Thoracic aorta (tissue), 2 donors: ENCODE measurements around the gene DYDC2. TPM values are rescaled to one million over a fixed set of nuclear protein-coding genes. Genes with fewer than 3 reads are reported as not detected.

ENCODE experiments used
- ATAC-seq: fragments of 150-250 bp; one replicate; pipeline ENCODE4 v1.8.0; 2017; ENCODE audit warnings: low read depth; ENCODE audit not compliant: insufficient number of reproducible peaks, low FRiP score
- DNase-seq: peaks from one replicate; pipeline ENCODE4 v3.0.0-alpha.2; 2020; ENCODE audit warnings: low spot score
- H3K27ac ChIP-seq, 2 donors: fragments of 200-600 bp; sonication (generic); 1 replicate in 1 of 2; 2 replicates in 1 of 2; pipeline ENCODE4 v1.5.1; 2016; ENCODE audit warnings: mild to moderate bottlenecking in 2 of 2, moderate library complexity in 2 of 2
- H3K27me3 ChIP-seq: fragments of 200-600 bp; sonication (generic); replicated peaks from 2 replicates; pipeline ENCODE4 v1.6.0; 2016; ENCODE audit warnings: mild to moderate bottlenecking; ENCODE audit not compliant: insufficient read depth
- H3K36me3 ChIP-seq: fragments of 200-600 bp; sonication (generic); one replicate; pipeline ENCODE4 v1.5.1; 2016
- H3K4me1 ChIP-seq, 2 donors: fragments of 200-600 bp; sonication (generic); 1 replicate in 1 of 2; 2 replicates in 1 of 2; pipeline versions ENCODE4 v1.5.1 to v1.6.0; 2016; ENCODE audit warnings: low read depth in 2 of 2, mild to moderate bottlenecking in 1 of 2; ENCODE audit not compliant: control insufficient read depth in 1 of 2
- H3K4me3 ChIP-seq: fragments of 200-600 bp; sonication (generic); 2 replicates; pipeline ENCODE4 v1.5.1; 2016; ENCODE audit warnings: mild to moderate bottlenecking
- H3K9me3 ChIP-seq: fragments of 200-600 bp; sonication (generic); 2 replicates; pipeline ENCODE4 v1.5.1; 2016
- total RNA-seq, 2 donors: library from RNA; depleted of rRNA; stranded (reverse); fragments of >200 nt; gene quantifications; one replicate each; pipeline versions ENCODE4 v1.1.0 to v1.2.3, GENCODE V29; 2016
- TF ChIP-seq, protein P1 (sequence below): fragments of 200-600 bp; sonication (generic); IDR thresholded peaks from one replicate; pipeline ENCODE4 v1.5.1; 2019; ENCODE audit warnings: antibody characterized with exemption

The DYDC2 gene
- total RNA-seq, 2 donors from 2014 or later = not detected

DNA sequence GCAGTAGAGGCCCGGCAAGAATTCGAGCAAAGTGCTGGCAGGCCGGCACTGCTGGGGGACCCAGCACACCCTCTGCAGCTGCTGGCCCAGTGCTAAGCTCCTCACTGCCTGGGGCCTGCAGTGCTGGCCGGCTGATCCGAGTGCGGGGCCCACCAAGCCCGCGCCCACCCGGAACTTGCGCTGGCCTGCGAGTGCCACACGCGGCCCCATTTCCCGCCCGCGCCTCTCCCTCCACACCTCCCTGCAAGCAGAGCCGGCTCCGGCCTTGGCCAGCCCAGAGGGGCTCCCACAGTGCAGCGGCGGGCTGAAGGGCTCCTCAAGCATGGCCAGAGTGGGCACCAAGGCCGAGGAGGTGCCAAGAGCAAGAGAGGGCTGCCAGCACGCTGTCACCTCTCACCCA, 3.1 kb downstream of the DYDC2 start:
- H3K4me3 ChIP-seq = no peak overlapping the region
- no peak overlapping the region for H3K27ac ChIP-seq
- H3K36me3 ChIP-seq = no peaks in the 10 kb centered on the region
- TF ChIP-seq, protein P1, sequence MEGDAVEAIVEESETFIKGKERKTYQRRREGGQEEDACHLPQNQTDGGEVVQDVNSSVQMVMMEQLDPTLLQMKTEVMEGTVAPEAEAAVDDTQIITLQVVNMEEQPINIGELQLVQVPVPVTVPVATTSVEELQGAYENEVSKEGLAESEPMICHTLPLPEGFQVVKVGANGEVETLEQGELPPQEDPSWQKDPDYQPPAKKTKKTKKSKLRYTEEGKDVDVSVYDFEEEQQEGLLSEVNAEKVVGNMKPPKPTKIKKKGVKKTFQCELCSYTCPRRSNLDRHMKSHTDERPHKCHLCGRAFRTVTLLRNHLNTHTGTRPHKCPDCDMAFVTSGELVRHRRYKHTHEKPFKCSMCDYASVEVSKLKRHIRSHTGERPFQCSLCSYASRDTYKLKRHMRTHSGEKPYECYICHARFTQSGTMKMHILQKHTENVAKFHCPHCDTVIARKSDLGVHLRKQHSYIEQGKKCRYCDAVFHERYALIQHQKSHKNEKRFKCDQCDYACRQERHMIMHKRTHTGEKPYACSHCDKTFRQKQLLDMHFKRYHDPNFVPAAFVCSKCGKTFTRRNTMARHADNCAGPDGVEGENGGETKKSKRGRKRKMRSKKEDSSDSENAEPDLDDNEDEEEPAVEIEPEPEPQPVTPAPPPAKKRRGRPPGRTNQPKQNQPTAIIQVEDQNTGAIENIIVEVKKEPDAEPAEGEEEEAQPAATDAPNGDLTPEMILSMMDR = no peak
- H3K27me3 ChIP-seq = no peaks in the 10 kb centered on the region
- ATAC-seq (no peak), DNase-seq (no peak)
- peaks cover 0 to 4% of the 10 kb centered on the region in 2 donors for H3K4me1 ChIP-seq
- H3K9me3 ChIP-seq = no peaks in the 10 kb centered on the region

DNA sequence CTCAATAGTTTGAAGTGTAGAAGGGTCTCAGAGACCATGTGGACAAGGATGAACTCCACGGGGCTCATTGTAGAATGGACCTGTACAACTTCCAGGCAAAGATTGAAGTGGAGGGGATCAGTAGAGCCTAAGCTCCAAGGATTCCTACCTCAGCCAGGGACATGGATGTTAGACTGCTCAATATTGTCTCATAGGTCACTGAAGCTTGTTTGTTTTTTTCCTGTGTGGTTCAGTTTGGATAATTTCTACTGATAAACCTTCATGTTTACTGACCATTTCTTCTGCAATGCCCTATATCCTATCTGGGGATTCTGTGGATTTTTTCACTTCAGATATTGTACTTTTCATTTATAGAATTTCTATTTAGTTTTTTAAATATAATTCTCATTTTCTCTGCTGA, 8.9 kb downstream of the DYDC2 start:
- no peaks in the 10 kb centered on the region for H3K27me3 ChIP-seq
- H3K4me3 ChIP-seq = no peak overlapping the region
- peaks cover 12% of the 10 kb centered on the region for H3K9me3 ChIP-seq
- H3K36me3 ChIP-seq = no peaks in the 10 kb centered on the region
- TF ChIP-seq, protein P1 = no peak
- no peak for DNase-seq
- H3K4me1 ChIP-seq = no peaks in the 10 kb centered on the region
- no peak for ATAC-seq
- H3K27ac ChIP-seq = no peak overlapping the region

DNA sequence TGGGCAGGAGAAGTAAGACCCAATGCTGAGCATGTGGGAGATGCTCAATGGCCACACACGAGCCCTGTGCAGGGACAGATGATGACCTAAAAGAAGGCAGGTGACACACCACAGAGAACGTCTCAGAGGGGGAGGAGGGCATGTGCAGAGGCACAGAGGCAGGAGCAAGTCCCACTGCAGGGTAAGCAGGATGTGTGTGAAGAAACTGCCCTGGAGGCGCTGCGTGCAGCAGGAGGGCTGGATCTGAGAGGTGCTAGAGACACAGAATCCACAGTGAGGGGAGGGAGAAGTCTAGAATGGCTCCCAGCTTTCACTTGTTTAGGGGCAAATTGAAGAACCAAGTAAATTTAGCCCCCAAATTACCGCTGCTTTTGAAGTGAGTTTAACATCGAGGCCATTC, 14.9 kb downstream of the DYDC2 start:
- peaks cover 10% of the 10 kb centered on the region for H3K9me3 ChIP-seq
- H3K36me3 ChIP-seq = no peaks in the 10 kb centered on the region

DNA sequence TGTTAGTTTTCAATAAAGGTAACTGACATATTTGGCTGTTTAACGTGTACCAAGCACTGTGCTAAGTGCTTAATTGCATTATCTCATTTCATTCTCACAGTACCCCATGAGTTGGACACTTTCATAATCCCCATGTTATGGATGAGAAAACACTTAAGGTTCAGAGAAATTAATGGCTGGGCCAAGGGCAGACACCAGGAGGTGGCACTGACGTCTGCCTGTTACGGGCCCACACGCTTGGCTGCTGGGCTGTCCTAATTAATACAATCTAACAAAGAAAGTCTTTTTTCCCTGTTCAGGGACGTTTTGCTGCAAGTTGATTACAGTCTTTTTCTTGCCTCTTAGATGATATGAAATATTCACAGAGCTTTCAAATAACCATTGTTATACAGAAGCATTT, 16.1 kb downstream of the DYDC2 start:
- Histone ChIP-seq H3K27ac (no peak overlapping the region), H3K4me1 (no peaks in the 10 kb centered on the region), H3K36me3 (no peaks in the 10 kb centered on the region), H3K4me3 (no peak overlapping the region), H3K27me3 (no peaks in the 10 kb centered on the region), H3K9me3 (no peaks in the 10 kb centered on the region)
- ATAC-seq (no peak), DNase-seq (no peak)
- TF ChIP-seq, protein P1 = no peak

More for the DNA sequence above, 14.9 kb downstream of the DYDC2 start:
- Histone ChIP-seq H3K27me3 (no peaks in the 10 kb centered on the region), H3K4me1 (no peaks in the 10 kb centered on the region), H3K4me3 (no peak overlapping the region), H3K27ac (no peak overlapping the region)
- no peak for ATAC-seq
- no peak for DNase-seq
- TF ChIP-seq, protein P1 = no peak

DNA sequence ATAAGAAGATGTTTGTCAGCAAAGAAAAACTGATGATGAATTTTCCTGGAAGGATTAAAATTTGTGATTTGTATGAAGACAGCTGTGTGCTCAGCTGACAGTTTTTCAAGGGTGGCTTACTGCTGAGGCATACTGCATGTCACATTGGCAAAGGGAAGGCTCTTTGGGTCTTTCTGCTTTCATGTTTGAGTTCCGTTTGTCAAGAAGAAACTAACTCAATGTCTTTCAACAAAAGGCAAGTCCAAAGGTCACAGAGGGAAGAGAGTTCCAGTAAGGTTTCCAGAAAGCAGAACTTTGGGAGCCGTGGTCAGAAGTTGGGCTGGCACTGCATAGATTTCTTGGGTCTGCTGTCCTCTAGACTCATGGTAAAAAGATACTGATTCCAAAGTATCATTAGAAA, 16.9 kb downstream of the DYDC2 start:
- H3K27ac ChIP-seq = no peak overlapping the region
- no peaks in the 10 kb centered on the region for H3K36me3 ChIP-seq
- H3K9me3 ChIP-seq = no peaks in the 10 kb centered on the region
- no peaks in the 10 kb centered on the region for H3K27me3 ChIP-seq
- no peak overlapping the region for H3K4me3 ChIP-seq
- ATAC-seq (no peak), DNase-seq (no peak)
- no peaks in the 10 kb centered on the region for H3K4me1 ChIP-seq
- TF ChIP-seq, protein P1 = no peak
